GM18511 (cell line): ENCODE results near the gene TTC31.

ENCODE experiments used
- ATAC-seq: cut with Tn5 transposase; IDR thresholded peaks from one replicate; pipeline ENCODE4 v1.9.1; 2021; ENCODE audit warnings: mild to moderate bottlenecking, moderate library complexity; ENCODE audit not compliant: unreplicated experiment

TTC31 gene

DNA sequence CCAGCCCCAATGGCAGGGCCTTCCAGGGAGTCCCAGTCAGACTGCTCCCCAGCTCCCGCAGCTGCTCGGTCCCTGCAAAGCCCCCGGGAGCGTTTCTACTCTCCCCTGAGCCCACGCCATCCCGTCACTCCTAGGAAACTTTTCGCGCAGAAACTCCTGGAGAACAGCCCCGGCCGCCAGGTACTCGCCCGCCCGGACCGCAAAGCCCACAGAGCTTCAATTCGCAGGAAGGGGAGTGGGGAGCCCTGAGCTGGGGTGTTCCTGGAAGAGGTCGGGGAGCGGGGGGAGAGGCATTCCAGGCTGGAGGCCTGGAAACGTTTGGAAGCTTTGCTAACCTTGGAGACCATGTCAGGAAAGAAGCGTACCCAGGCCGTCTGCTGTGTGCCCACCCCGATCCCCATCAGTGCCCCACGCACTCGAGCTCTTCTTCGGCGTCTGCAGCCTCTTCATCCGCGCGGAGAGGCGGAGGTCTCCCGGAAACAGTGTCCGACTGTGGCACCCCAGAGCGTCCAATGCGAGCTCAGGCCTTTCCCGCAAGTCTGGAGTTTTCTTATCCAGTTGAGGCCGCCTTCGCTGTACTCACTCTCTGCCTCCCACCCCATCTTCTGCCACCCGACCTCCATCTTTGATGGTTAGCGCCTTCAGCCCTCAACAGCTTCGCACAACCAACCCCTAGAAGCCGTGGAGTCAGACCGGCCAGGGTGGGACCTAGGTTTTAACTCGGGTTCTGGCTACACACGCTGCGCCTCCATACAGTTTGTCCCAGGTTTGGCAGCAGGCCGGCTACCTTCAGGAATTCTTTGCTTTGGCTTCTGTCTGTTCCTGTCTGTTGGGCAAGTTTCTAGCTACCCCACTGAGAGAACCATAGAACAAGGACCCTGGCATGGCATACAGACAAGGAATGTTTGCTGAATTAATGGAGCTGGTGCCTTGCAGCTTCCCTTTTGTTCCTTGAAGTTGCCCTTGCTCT, 20.9 kb downstream of the TTC31 start:
- no peak for ATAC-seq

- ATAC-seq, result no peak
Observed at GRCh38 chr2:74504591-74504990, 21.7 kb downstream of the TTC31 start.

DNA sequence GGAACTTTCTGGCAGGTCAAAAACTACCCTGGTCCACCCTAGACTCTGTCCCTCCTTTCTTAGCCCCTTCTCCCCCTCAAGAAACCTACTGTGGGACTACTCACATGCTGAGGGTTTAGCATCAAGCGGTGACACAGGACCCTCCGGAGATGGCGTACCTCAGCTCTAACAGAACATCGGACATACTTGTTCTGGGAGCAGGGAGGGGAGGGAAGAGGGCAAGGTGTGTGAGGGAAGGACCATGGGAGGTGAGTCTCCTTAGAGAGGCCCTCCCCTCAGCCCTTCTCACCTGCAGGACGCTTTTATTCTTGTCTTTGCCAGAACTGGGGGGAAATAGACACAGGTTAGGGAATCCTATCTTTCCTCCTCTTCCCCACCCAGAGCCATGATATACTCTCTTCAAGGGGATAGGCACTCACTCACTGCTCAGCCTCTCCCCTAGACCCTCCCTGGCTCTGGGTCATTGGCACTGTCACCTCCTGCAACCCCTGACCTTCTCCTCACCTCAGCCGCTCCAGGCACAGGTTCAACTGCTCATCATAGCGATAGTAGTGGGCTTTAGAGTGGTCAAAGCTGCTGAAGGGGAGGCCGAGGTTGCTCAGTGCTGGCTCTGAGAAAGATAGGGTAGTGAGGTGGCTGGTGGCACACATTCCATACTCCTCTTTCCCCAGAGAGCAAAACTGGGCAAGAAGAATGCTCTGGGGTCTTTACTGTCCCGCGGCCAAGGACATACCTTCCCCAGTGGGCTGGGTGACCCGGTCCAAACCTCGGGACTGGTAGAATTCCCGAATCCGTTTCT, 22.8 kb downstream of the TTC31 start:
- ATAC-seq, result no peak

DNA sequence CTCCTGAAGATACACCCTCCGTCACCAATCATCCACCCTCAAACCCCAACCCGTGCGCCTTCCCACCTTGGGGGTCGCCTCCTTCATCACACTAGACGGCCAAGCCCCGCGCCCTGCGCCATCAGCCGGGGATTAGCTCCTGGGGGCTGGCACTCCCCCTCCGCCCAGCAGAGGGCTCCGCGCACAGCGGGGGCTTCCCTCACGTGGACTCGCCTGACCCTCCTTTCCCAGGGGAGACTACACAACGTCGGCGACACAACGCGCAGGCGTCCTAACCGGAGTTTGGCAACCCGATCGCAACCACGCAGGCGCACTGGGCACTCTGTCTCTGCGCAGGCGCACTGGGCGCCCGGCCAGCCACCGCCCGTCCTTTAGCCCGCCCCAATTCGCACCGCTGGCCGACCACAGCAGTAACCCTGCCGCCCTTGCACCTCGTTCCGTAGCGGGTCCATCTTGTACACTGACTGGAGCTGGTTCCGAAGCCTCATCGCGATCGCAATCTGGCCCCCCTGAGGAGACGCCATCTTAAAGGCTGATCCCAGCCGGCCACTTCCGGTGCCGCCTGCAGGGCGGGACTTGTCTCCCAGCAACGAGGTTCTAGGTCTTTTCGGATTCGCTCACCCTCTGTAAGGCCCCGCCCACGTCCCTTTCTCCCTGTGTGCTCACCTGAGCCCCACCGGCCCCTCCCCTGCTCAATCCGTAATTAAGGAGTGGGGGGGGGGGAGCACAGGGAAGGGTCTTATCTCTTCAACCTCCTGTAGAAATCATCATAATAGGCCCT, 24.5 kb downstream of the TTC31 start, which contains the start of gene PCGF1:
Gene PCGF1, minus strand, starts transcription at position 551 of the 781 bp plus-strand sequence. Its CDS starts 27 bp downstream, at position 524.
- ATAC-seq, result peak; percentile 93

- ATAC-seq, result peak; percentile 16
Observed at GRCh38 chr2:74507926-74508520, 25.1 kb downstream of the TTC31 start.

- no peak for ATAC-seq
Observed at GRCh38 chr2:74510272-74510671, 27.4 kb downstream of the TTC31 start.

GRCh38 chr2:74511104-74511989, 28.5 kb downstream of the TTC31 start:
- ATAC-seq, result no peak

GRCh38 chr2:74512744-74513604, 30.1 kb downstream of the TTC31 start:
- ATAC-seq, result no peak

- no peak for ATAC-seq
Observed at GRCh38 chr2:74513605-74514367, 30.9 kb downstream of the TTC31 start.

DNA sequence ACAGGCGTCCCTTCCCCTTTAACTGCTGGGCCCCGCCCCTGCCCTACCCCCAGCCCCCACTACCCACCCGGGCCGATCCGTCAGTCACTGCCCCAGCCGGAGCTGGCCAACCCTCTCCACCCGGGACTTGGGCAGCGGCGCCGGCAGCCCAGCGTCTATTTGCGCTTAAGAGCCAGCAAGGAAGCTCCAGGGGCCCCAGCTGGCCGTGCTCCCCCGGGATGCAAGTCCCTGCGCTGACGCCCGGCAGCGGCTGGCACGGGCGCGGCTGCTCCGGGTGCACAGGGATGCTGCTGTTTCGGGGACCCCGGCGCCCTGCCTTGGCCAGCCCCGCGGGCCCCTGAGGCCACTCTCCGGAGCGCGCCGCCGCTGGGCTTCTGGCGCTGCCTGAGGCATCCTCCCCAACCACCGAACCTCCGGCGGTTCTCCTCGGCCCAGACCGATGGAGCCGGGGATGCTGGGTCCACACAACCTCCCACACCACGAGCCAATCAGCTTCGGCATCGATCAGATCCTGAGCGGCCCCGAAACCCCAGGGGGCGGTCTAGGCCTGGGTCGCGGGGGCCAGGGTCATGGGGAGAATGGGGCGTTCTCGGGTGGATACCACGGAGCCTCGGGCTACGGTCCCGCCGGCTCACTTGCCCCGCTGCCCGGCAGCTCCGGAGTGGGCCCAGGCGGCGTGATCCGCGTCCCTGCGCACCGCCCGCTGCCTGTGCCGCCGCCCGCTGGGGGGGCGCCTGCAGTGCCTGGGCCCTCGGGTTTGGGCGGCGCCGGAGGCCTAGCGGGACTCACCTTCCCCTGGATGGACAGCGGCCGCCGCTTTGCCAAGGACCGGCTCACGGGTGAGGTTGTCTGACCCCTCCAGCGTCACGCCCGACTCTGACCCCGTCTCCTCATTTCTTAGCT, 31.7 kb downstream of the TTC31 start, which contains the start of gene TLX2:
Gene TLX2, plus strand, starts transcription at position 83 of the 903 bp plus-strand sequence. Its CDS starts 357 bp downstream, at position 440.
- no peak for ATAC-seq

DNA sequence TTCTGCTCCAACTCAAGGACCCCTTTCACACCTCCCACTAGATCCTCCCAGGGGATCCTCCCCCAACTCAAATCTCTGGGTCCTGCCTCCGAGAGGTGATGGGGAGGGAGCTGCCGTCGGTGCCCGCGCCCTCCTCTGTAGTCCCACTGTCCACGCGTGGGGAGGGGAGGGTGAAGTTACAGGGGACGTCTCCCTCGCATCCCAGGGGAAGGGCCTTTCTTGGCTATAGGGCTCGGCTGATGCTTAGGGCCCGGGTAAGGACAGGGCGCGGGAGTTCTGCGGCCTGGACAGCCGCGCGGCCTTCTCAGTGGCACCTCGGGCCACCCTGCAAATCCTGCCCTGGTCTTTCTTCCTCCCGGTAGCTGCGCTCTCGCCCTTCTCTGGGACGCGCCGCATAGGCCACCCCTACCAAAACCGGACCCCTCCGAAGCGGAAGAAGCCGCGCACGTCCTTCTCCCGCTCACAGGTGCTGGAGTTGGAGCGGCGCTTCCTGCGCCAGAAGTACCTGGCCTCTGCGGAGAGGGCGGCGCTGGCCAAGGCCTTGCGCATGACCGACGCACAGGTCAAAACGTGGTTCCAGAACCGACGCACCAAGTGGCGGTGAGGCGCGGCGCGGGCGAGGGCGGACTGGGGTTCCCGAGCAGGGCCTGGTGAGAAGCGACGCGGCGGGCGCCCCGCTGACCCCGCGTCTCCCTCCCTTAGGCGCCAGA, 32.5 kb downstream of the TTC31 start:
- ATAC-seq, result no peak

DNA sequence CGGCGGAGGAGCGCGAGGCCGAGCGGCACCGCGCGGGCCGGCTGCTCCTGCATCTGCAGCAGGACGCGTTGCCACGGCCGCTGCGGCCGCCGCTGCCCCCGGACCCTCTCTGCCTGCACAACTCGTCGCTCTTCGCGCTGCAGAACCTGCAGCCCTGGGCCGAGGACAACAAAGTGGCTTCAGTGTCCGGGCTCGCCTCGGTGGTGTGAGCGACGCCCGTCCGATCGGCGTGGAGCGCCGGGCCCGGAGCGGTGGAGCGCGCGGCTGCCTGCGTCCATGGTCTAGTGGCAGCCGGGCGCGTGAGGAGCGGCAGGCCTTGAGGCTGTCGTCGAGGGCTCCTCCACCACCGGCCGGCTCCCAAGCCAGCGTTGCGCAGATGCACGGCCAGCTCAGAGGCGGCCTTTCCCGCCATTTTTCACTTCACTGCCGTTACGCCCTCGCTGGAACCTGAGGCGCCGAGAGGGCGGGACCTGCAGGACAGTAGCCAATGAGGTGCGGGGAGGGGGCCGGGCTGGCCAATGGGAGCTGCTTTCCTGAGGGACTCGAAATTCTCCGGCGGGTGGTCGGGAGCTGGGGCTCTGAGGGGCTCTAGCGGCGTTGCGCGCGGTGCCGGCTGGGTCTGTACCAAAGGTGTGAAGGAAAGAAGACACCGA, 33.2 kb downstream of the TTC31 start:
- ATAC-seq, result peak; percentile 63

GRCh38 chr2:74516650-74517049, 33.8 kb downstream of the TTC31 start:
- no peak for ATAC-seq

DNA sequence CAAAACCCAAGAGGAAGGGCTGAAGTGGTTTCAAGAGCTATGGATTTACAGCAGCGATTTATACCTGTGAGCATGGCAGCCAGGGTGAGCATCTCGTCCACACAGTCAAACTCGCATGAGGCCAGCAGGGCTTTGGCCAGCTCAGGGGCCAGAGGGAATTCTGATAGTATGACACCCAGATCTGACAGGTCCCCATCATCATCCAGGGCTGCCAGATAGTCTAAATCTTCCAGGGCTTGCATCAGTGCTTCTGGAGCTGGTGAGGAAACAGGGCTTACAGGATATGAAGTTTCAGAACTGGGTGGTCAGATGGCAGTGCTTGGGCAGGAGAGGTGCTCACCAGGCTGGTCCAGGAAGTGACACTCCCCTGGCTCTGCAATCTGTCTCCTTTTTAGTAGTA, 39.6 kb downstream of the TTC31 start:
- ATAC-seq, result no peak

DNA sequence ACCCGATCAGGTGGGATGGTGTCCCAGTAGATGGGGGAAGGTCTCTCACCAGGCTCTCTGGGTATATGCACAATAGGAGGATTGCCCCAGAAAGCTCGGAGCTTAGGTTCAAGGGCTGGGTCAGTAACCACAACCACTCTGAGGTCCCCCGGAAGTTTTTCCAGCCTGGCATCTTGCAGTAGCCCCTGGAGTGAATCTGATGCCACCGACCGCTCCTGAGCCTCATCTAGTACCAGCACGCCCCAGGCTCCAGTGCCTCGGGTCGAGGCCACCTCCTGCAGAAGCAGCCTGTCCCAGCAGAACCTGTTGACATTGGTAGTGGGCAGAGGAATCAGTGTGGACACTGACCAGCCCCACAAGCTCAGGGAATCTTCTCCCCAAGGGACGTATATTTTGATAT, 41.1 kb downstream of the TTC31 start:
- no peak for ATAC-seq
